Renal cortex interstitium (tissue), 11 donors: ENCODE data around the gene NXF1. TPM values are rescaled to one million over a fixed set of nuclear protein-coding genes. Genes with fewer than 3 reads are reported as not detected.
"Not testable (repeated sequence)": the region's sequence is repeated elsewhere in the genome, so short reads cannot be mapped to it uniquely, and the experiment has no call there.

Source experiments
- DNase-seq, 11 donors: peaks; one replicate each; pipeline ENCODE4 v3.0.0-alpha.2; 2013; ENCODE audit warnings: low read depth in 9 of 11, low spot score in 4 of 11; ENCODE audit errors: extremely low read depth in 1 of 11
- polyA plus RNA-seq, 3 donors: library from polyadenylated mRNA; unstranded; fragments of 120-200 nt; gene quantifications; one replicate each; pipeline ENCODE4 v1.2.1, GENCODE V29; 2013; ENCODE audit not compliant: insufficient read length in 3 of 3

Gene NXF1
- polyA plus RNA-seq, 3 donors = 114 to 137 (median 116) TPM

DNA sequence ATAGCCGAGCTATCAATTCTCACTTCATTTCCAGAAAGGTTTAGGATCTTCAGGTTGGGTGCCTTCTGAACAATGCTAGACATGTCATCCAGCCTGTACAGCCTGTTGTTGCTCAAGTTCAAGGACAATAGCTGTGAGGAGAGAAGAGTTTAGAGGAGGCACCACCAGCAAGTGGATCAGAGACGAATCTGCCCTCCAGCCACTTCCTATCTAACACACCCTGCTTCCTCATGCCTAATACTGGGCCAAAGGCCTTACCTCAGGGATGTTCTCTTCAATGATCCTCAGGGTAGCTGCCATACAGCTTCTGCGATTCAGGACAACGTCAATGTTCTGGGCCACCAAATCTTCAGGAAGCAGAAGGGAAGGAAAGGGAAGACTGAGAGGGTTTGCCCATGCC, 4.2 kb downstream of the NXF1 start:
- DNase-seq = no peak

- no peak for DNase-seq
Observed at GRCh38 chr11:62799486-62799885, 5.8 kb downstream of the NXF1 start.

- no peak for DNase-seq
Observed at GRCh38 chr11:62796281-62796680, 9.0 kb downstream of the NXF1 start.

GRCh38 chr11:62794201-62794775, 11.0 kb downstream of the NXF1 start:
- no peak for DNase-seq

DNA sequence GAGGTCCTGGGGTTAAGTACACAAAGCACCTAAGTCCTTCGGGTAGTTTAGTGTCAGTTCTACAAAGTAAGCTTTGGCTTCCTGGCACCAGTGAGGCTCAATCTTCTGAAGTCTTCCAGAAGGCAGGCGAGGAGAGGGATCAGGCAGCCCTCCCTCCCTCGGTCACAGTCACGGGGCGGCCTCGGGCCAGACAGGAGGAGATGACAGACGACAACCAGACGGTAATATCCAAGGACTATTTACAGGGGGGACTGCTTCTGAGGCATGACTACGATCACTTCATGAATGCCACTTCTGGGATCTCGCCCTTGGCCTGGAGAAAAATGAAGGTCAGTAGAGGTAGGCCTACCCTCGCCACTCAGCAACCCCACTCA, 13.1 kb downstream of the NXF1 start:
- no peak for DNase-seq

- DNase-seq = peak in 8 of 11 donors; percentile 62 to 82 (median 76)
Observed at GRCh38 chr11:62791501-62792201, 13.6 kb downstream of the NXF1 start, which contains the start of gene TMEM223. Gene TMEM223, minus strand, starts transcription at chr11:62792006. Its CDS starts 12 bp downstream, at chr11:62791994.

DNA sequence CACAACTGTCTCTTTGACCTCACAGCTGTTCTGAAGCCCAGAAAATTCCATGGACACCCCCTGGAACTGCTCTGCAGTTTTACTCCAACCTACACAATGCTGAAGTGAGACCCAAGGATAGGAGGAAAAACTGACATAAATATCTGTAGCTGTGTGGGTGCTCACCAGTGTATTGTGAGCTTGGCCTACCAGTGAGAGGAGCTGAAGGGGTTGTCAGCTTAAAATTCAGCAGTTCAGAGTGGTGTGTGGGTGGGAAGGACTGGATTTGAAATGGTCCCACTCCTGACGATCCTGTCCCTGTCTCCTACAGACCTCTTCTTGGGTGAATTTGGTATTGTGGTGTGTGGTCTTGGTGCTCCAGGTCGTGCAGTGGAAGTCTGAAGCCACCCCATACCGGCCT, 15.7 kb downstream of the NXF1 start:
- DNase-seq = no peak

GRCh38 chr11:62788991-62789390, 16.2 kb downstream of the NXF1 start:
- DNase-seq = no peak

DNA sequence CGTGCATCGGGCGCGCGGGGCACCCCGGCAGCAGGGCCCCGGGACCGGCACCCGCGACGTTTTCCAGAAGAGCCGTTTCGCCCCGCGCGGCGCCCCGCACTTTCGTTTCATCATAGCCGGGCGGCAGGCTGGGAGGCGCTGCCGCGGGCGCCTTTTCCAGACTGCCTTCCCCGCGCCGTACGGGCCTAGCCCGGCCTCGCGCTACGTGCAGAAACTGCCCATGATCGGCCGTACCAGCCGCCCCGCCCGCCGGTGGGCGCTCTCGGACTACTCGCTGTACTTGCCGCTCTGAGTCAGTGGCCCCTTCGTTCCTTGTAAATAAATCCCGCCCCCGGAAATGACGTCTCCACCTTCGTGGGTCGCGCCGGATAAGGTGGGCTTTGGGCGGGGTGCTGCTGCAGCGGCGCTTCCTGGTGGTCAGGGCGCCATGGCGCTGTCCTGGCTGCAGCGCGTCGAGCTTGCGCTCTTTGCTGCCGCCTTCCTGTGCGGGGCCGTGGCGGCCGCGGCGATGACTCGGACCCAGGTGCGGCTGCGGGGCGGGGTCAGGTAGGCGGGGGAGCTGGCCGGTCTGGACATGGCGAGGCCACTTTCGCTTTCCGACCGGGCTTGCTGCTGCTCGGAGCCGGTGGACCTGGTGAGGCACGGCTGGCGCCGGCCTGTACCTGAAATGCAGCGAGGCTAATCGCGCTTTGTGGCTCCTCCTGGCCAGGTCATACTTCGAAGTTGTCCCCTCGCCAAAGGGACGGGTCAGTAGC, 18.1 kb downstream of the NXF1 start, which contains the start of gene TMEM179B:
TMEM179B (plus strand) TSS at position 398 of the 755 bp plus-strand sequence; CDS start at position 428, 30 bp downstream.
- DNase-seq = peak; percentile 97 to 99 (median 98)

DNA sequence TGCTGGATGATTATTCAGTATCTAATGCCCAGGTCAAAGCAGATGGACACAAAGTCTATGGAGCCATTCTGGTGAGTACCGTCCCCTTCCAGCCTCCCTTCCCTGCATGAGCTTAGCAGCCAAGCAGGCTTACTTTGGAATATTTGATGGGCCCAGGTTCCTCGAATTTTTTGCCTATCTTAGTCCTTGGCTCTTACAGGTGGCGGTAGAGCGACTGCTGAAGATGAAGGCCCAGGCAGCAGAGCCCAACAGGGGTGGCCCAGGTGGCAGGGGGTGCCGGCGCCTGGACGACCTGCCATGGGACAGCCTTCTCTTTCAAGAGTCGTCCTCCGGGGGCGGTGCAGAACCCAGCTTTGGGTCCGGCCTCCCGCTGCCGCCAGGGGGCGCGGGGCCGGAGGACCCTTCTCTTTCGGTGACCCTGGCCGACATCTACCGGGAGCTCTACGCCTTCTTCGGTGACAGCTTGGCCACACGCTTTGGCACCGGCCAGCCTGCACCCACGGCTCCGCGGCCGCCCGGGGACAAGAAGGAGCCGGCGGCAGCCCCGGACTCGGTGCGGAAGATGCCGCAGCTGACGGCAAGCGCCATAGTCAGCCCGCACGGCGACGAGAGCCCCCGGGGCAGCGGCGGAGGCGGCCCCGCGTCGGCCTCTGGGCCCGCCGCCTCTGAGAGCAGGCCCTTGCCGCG, 18.8 kb downstream of the NXF1 start:
- DNase-seq = peak in 9 of 11 donors; percentile 75 to 89 (median 84)

GRCh38 chr11:62782753-62783152, 22.5 kb downstream of the NXF1 start:
- DNase-seq = no peak

DNA sequence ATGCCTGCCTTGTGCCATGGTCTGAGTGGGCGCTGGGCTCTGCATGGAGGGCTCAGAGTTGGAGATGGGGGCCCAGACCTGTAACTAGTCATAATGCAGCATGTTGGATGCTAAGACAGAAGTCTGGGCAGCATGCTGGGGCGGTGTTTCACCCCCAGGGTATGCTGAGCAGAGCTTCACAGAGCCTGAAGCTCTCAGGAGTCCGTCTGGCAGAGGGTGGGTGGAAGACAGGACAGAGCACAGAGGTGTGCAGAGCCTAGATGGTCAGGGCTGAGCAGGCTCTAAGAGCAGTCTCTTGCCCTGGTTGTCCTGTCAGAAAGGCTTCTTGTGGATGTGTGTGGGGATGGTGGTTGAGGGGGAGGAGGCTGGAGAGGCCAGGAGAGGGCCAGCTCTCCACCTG, 26.8 kb downstream of the NXF1 start:
- no peak for DNase-seq

- DNase-seq = no peak
Observed at GRCh38 chr11:62777389-62777788, 27.9 kb downstream of the NXF1 start.

DNA sequence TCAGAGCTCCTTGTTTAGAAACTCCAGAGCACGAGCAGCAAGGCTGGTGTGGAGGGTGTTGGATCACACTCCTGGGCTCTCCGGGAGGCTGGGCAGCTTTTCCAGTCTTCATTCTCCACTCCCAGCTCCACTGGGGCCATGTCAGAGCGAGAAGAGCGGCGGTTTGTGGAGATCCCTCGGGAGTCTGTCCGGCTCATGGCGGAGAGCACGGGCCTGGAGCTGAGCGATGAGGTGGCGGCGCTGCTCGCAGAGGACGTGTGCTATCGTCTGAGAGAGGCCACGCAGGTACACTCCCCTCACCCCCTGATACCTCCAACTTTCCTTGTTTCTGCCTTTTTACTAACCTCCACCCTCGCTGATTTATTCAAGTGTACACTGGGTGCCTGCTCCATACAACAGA, 29.6 kb downstream of the NXF1 start:
- DNase-seq = no peak

DNA sequence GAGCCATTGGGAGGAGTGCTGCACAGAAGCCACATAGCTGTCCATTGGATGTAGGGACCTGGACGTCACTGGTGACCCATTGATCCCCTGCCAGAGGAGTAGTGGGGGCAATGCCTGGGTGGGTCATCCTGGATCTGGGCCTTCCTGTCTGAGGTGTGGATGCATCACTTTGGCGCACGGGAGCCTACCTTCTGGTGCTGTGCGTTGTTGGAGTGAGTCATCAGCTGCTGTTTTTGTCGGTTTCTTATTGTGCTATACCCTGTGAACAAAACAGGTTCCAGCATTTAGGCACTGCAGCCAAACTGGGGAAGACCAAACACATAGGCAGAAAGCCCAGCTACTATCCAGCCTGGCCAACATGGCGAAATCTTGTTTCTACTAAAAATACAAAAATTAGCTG, 30.8 kb downstream of the NXF1 start:
- no peak for DNase-seq

DNA sequence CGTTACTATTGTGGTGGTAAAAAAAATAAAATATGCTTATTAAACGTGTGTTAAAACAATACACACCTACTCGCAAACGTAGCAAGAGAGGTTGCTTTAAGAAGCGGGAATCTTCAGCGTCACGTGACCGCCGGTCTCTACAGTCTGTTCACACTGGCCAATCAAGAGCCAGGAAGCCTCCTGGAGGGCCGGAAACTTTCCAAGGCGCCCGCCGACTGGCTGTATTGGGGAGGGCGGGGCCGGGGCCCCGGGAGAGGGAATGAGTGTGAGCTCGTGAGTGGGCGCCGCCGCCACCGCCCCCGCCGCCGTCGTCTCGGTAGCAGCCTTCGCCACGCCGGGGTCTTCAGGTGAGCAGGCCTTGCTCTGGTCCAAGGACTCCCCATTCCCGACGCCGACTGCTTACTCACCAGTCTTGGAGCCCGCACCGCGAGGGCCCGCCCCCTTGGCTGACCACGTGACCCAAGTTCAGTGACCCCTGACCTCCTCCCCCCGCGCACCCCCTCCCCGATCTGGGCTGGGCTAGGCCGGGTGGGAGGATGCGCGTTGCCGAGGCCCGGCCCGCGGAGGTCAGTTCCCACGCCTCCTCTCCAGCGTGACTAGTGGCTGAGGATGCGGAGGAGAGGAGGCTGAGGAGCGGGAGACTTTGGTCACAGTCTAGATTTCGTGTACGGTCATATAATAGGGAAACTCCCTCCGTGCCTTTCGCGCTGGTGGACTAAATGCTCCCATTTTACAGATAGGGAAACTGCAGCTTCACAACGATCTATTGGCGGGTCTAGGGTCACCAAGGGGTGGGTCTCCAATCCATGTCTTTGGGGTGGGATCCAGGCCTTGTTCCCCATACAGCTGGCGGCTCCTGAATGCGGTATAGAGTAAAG, 33.9 kb downstream of the NXF1 start, which contains the start of gene TAF6L:
TAF6L (plus strand) TSS at position 253 of the 878 bp plus-strand sequence. CDS start 4,388 bp downstream, outside the sequence.
- peak; percentile 87 to 98 (median 94) for DNase-seq

DNA sequence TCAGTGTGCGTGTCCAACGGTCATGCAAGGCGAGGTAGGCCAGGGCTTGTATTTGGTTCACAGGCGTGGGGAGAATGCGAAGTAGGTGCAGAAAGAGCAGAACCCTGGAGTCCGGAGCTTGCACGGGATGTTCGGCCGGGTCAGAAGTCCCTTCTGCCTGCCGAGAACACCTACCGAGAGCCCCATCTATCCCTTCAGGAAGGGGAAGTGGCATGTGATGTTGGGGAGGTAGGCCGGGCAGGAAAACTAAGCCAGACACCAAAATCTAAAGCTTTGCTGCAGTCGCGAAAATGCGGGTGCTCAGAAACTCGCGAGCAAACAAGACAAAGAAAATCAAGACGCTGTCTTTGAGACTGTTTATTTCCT, 34.5 kb downstream of the NXF1 start:
- peak in 1 of 11 donors; percentile 34 for DNase-seq

GRCh38 chr11:62760867-62761227, 44.4 kb downstream of the NXF1 start:
- not testable (repeated sequence) for DNase-seq
